WTC11 (cell line): ENCODE measurements around the gene NHS. TPM values are rescaled to one million over a fixed set of nuclear protein-coding genes. Genes with fewer than 3 reads are reported as not detected.

Experiments used
- ATAC-seq: fragments of 200-7000 bp; cut with Tn5 transposase; 2 replicates; pipeline ENCODE4 v1.10.0; 2021; ENCODE audit warnings: mild to moderate bottlenecking, moderate library complexity
- CTCF ChIA-PET: fragments of 300-600 bp; sonication (Branson Sonifier 250); formaldehyde crosslinking; loops from one replicate; lab custom pipeline; 2021; ENCODE audit warnings: antibody characterized with exemption; lab: Charles Lee
- POLR2A ChIA-PET: fragments of 350-600 bp; sonication (Branson Sonifier 250); formaldehyde crosslinking; loops from one replicate; lab custom pipeline; 2021; ENCODE audit warnings: antibody characterized with exemption; lab: Charles Lee
- DNase-seq: peaks from one replicate; pipeline ENCODE4 v3.0.0; 2021; ENCODE audit warnings: low spot score
- H3K27ac Mint-ChIP-seq: 2 replicates; pipeline ENCODE4 v1.8.0; 2021; ENCODE audit warnings: mixed read lengths
- H3K27me3 Mint-ChIP-seq: 2 replicates; pipeline ENCODE4 v1.8.0; 2021; ENCODE audit warnings: low read depth, mild to moderate bottlenecking, moderate library complexity, mixed read lengths
- H3K36me3 Mint-ChIP-seq: 2 replicates; pipeline ENCODE4 v1.8.0; 2021; ENCODE audit warnings: mixed read lengths
- H3K4me1 Mint-ChIP-seq: 2 replicates; pipeline ENCODE4 v1.8.0; 2022; ENCODE audit warnings: mixed read lengths
- H3K4me3 Mint-ChIP-seq: 2 replicates; pipeline ENCODE4 v1.8.0; 2021; ENCODE audit warnings: mild to moderate bottlenecking, moderate library complexity, mixed read lengths
- H3K9me3 Mint-ChIP-seq: 2 replicates; pipeline ENCODE4 v1.8.0; 2021; ENCODE audit warnings: mixed read lengths
- CREB1 ChIP-seq: sonication (generic); formaldehyde crosslinking; IDR thresholded peaks from 2 replicates; pipeline ENCODE4 v1.8.0; 2023; ENCODE audit warnings: mild to moderate bottlenecking, missing genetic modification reagents
- CTCF ChIP-seq: fragments of 200-600 bp; IDR thresholded peaks from 2 replicates; pipeline ENCODE4 v1.8.0; 2022; ENCODE audit warnings: antibody characterized with exemption
- ERG ChIP-seq: fragments of 250-450 bp; sonication (Bioruptor Pico); IDR thresholded peaks from 2 replicates; pipeline ENCODE4 v1.8.0; 2021; ENCODE audit warnings: mild to moderate bottlenecking
- FOXJ3 ChIP-seq: sonication (generic); formaldehyde crosslinking; IDR thresholded peaks from 2 replicates; pipeline ENCODE4 v1.9.0; 2021; ENCODE audit warnings: missing genetic modification reagents, mild to moderate bottlenecking, borderline replicate concordance
- HMGA2 ChIP-seq: fragments of 250-450 bp; sonication (Bioruptor Pico); IDR thresholded peaks from 2 replicates; pipeline ENCODE4 v1.4.0; 2021; ENCODE audit warnings: mild to moderate bottlenecking, moderate library complexity
- HMGXB4 ChIP-seq: sonication (generic); formaldehyde crosslinking; IDR thresholded peaks from 2 replicates; pipeline ENCODE4 v1.8.1; 2023; ENCODE audit warnings: mild to moderate bottlenecking, moderate library complexity, missing genetic modification reagents
- JUN ChIP-seq: sonication (generic); formaldehyde crosslinking; IDR thresholded peaks from 2 replicates; pipeline ENCODE4 v1.8.0; 2023; ENCODE audit warnings: mild to moderate bottlenecking, missing genetic modification reagents
- MAX ChIP-seq: sonication (generic); formaldehyde crosslinking; IDR thresholded peaks from 2 replicates; pipeline ENCODE4 v1.8.0; 2022; ENCODE audit warnings: mild to moderate bottlenecking, missing genetic modification reagents
- NFYB ChIP-seq: sonication (generic); formaldehyde crosslinking; conservative IDR thresholded peaks from 2 replicates; pipeline ENCODE4 v1.8.0; 2022; ENCODE audit warnings: low read depth, missing genetic modification reagents
- NR2C2 ChIP-seq: sonication (generic); formaldehyde crosslinking; IDR thresholded peaks from 2 replicates; pipeline ENCODE4 v1.8.0; 2022; ENCODE audit warnings: mild to moderate bottlenecking, missing genetic modification reagents
- OVOL2 ChIP-seq: fragments of 250-450 bp; sonication (Bioruptor Pico); IDR thresholded peaks from 2 replicates; pipeline ENCODE4 v1.9.0; 2021; ENCODE audit warnings: mild to moderate bottlenecking, borderline replicate concordance
- RELA ChIP-seq: sonication (generic); formaldehyde crosslinking; IDR thresholded peaks from 2 replicates; pipeline ENCODE4 v1.8.1; 2022; ENCODE audit warnings: missing genetic modification reagents, mild to moderate bottlenecking, borderline replicate concordance
- SOX15 ChIP-seq: fragments of 250-450 bp; sonication (Bioruptor Pico); IDR thresholded peaks from 2 replicates; pipeline ENCODE4 v1.9.0; 2021; ENCODE audit warnings: mild to moderate bottlenecking
- TEAD4 ChIP-seq: sonication (generic); formaldehyde crosslinking; IDR thresholded peaks from 2 replicates; pipeline ENCODE4 v1.8.0; 2022; ENCODE audit warnings: mild to moderate bottlenecking, missing genetic modification reagents
- ZNF232 ChIP-seq: sonication (generic); formaldehyde crosslinking; IDR thresholded peaks from 2 replicates; pipeline ENCODE4 v1.8.0; 2022; ENCODE audit warnings: mild to moderate bottlenecking, missing genetic modification reagents
- ZNF263 ChIP-seq: sonication (generic); formaldehyde crosslinking; IDR thresholded peaks from 2 replicates; pipeline ENCODE4 v1.8.1; 2022; ENCODE audit warnings: low read depth, mild to moderate bottlenecking, moderate library complexity, missing genetic modification reagents
- ZNF425 ChIP-seq: fragments of 250-450 bp; sonication (Bioruptor Pico); conservative IDR thresholded peaks from 2 replicates; pipeline ENCODE4 v1.9.0; 2021; ENCODE audit warnings: mild to moderate bottlenecking
- ZNF532 ChIP-seq: fragments of 250-450 bp; sonication (Bioruptor Pico); IDR thresholded peaks from 2 replicates; pipeline ENCODE4 v1.9.0; 2021; ENCODE audit warnings: mild to moderate bottlenecking, borderline replicate concordance
- total RNA-seq: library from RNA; stranded (reverse); gene quantifications from 3 replicates; pipeline ENCODE4 v1.2.3, GENCODE V29; 2021
- TF ChIP-seq, protein P1 (sequence below): sonication (generic); formaldehyde crosslinking; IDR thresholded peaks from 2 replicates; pipeline ENCODE4 v1.8.1; 2022; ENCODE audit warnings: missing genetic modification reagents, borderline replicate concordance
- TF ChIP-seq, protein P2 (sequence below): sonication (generic); formaldehyde crosslinking; IDR thresholded peaks from 2 replicates; pipeline ENCODE4 v1.8.0; 2022; ENCODE audit warnings: mild to moderate bottlenecking, missing genetic modification reagents
- TF ChIP-seq, protein P3 (sequence below): sonication (generic); formaldehyde crosslinking; IDR thresholded peaks from 2 replicates; pipeline ENCODE4 v1.8.1; 2022; ENCODE audit warnings: mild to moderate bottlenecking, moderate library complexity, missing genetic modification reagents

Gene NHS
- total RNA-seq, 1 experiment from 2014 or later: 5.8 TPM

DNA sequence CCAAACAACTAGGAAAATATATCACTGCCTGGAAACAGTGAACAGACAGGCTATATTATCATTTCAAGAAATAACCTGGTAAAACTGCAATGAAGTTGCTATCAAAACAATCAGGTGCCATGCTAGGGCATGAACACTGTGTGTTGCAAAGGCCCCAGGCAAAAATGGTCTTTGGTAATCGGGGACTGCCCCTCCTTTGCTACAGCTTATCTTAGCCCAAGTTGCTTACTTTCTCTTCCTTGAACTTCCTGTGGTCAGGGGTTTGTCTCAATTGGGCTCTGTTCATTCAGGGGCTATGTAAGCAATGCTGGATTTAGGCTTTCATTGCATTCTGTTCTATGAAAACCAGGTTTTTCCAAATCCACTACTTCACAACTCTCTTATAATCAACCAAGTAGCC, 392.7 kb downstream of the NHS start:
- ChIA-PET CTCF (interaction anchor here (1.3 kb wide), 1 partner anchor 72 kb away, joined by 3 read pairs; no protein-coding TSS in a partner anchor), POLR2A (no interaction called here)
- Mint-ChIP-seq H3K27ac (no peak overlapping the region), H3K27me3 (no peaks in the 10 kb centered on the region), H3K36me3 (no peaks in the 10 kb centered on the region), H3K4me3 (no peak overlapping the region), H3K9me3 (no peaks in the 10 kb centered on the region), H3K4me1 (no peaks in the 10 kb centered on the region)
- TF ChIP-seq ZNF232 (CRISPR knock-in tag) (no peak), HMGA2 (no peak)
- ATAC-seq (no peak), DNase-seq (no peak)

GRCh38 chrX:17768997-17769396, 394.0 kb downstream of the NHS start:
- Mint-ChIP-seq H3K36me3 (no peaks in the 10 kb centered on the region), H3K4me1 (no peaks in the 10 kb centered on the region), H3K27ac (no peak overlapping the region), H3K4me3 (no peak overlapping the region), H3K9me3 (no peaks in the 10 kb centered on the region), H3K27me3 (no peaks in the 10 kb centered on the region)
- ChIA-PET CTCF (no interaction called here), POLR2A (no interaction called here)
- DNase-seq: no peak
- no peak for ATAC-seq
- TF ChIP-seq NFYB (CRISPR knock-in tag) (no peak), ZNF263 (CRISPR knock-in tag) (no peak), MAX (no peak), FOXJ3 (CRISPR knock-in tag) (no peak), HMGXB4 (no peak), CREB1 (CRISPR knock-in tag) (no peak), JUN (CRISPR knock-in tag) (no peak), RELA (CRISPR knock-in tag) (no peak), SOX15 (CRISPR knock-in tag) (no peak), ERG (CRISPR knock-in tag) (no peak), TEAD4 (CRISPR knock-in tag) (no peak), NR2C2 (CRISPR knock-in tag) (no peak), CTCF (no peak), ZNF532 (CRISPR knock-in tag) (no peak), OVOL2 (CRISPR knock-in tag) (no peak), ZNF425 (CRISPR knock-in tag) (no peak)
- TF ChIP-seq, protein P1, sequence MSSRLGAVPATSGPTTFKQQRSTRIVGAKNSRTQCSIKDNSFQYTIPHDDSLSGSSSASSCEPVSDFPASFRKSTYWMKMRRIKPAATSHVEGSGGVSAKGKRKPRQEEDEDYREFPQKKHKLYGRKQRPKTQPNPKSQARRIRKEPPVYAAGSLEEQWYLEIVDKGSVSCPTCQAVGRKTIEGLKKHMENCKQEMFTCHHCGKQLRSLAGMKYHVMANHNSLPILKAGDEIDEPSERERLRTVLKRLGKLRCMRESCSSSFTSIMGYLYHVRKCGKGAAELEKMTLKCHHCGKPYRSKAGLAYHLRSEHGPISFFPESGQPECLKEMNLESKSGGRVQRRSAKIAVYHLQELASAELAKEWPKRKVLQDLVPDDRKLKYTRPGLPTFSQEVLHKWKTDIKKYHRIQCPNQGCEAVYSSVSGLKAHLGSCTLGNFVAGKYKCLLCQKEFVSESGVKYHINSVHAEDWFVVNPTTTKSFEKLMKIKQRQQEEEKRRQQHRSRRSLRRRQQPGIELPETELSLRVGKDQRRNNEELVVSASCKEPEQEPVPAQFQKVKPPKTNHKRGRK (CRISPR knock-in tag): no peak
- TF ChIP-seq, protein P2, sequence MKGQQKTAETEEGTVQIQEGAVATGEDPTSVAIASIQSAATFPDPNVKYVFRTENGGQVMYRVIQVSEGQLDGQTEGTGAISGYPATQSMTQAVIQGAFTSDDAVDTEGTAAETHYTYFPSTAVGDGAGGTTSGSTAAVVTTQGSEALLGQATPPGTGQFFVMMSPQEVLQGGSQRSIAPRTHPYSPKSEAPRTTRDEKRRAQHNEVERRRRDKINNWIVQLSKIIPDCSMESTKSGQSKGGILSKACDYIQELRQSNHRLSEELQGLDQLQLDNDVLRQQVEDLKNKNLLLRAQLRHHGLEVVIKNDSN (CRISPR knock-in tag): no peak
- TF ChIP-seq, protein P3, sequence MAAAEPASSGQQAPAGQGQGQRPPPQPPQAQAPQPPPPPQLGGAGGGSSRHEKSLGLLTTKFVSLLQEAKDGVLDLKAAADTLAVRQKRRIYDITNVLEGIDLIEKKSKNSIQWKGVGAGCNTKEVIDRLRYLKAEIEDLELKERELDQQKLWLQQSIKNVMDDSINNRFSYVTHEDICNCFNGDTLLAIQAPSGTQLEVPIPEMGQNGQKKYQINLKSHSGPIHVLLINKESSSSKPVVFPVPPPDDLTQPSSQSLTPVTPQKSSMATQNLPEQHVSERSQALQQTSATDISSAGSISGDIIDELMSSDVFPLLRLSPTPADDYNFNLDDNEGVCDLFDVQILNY (CRISPR knock-in tag): no peak
